Eye (tissue), 1 donor: ENCODE results near the gene CYP1A1.

Experiments used
- DNase-seq: peaks from one replicate; pipeline ENCODE4 v3.0.0-alpha.2; 2015

Gene CYP1A1

GRCh38 chr15:74683758-74684157 is 41.6 kb downstream of the CYP1A1 start:
- no peak for DNase-seq

GRCh38 chr15:74682954-74683353 is 42.4 kb downstream of the CYP1A1 start:
- DNase-seq = no peak

GRCh38 chr15:74680456-74680855 is 44.9 kb downstream of the CYP1A1 start:
- DNase-seq = no peak

- DNase-seq = no peak
Measured at GRCh38 chr15:74676801-74677200, 48.5 kb downstream of the CYP1A1 start.

GRCh38 chr15:74674161-74674560 is 51.2 kb downstream of the CYP1A1 start:
- DNase-seq = no peak

- DNase-seq = no peak
Measured at GRCh38 chr15:74669627-74670026, 55.7 kb downstream of the CYP1A1 start.
